BJ (cell line): Measurements from ENCODE around the gene PFKL. TPM values are rescaled to one million over a fixed set of nuclear protein-coding genes. Genes with fewer than 3 reads are reported as not detected.
A peak's percentile ranks its signal among the peaks of the same experiment; 100 is the strongest.

ENCODE experiments used
- CTCF ChIA-PET: fragments of 350-600 bp; formaldehyde crosslinking; extraction: SDS; loops from one replicate; lab custom pipeline; 2021; ENCODE audit warnings: antibody characterized with exemption, inconsistent platforms; lab: Yijun Ruan, JAX
- POLR2A ChIA-PET: fragments of 300-600 bp; sonication (Branson Sonifier 250); formaldehyde crosslinking; extraction: SDS; loops from one replicate; lab custom pipeline; 2021; ENCODE audit warnings: antibody characterized with exemption; lab: Charles Lee
- DNase-seq: peaks from one replicate; pipeline ENCODE4 v3.0.0-alpha.2; 2011; ENCODE audit warnings: low read depth
- H3K27me3 ChIP-seq: 2 replicates; pipeline ENCODE4 v1.6.0; 2011; ENCODE audit warnings: low read length; ENCODE audit not compliant: control insufficient read depth, insufficient read depth
- H3K36me3 ChIP-seq: 2 replicates; pipeline ENCODE4 v1.5.1; 2011; ENCODE audit warnings: low read length; ENCODE audit not compliant: control insufficient read depth, insufficient read depth
- H3K4me3 ChIP-seq: 2 replicates; pipeline ENCODE4 v1.5.1; 2011; ENCODE audit warnings: low read depth, mild to moderate bottlenecking, control low read depth, low read length
- polyA minus RNA-seq: library from RNA; depleted of rRNA, polyadenylated mRNA; stranded (reverse); fragments of >200 nt; gene quantifications from 2 replicates; pipeline ENCODE4 v1.2.3, GENCODE V29; 2011; rRNA and poly(A)+ RNA removed
- polyA plus RNA-seq: library from polyadenylated mRNA; depleted of rRNA; stranded (reverse); fragments of >200 nt; gene quantifications from 2 replicates; pipeline ENCODE4 v1.2.3, GENCODE V29; 2011; rRNA removed
- TF ChIP-seq, protein P1 (sequence below): IDR thresholded peaks from 2 replicates; pipeline ENCODE4 v1.5.1; 2011; ENCODE audit warnings: low read depth, mild to moderate bottlenecking, control low read depth, inconsistent platforms, low read length, moderate library complexity; ENCODE audit not compliant: insufficient read depth

The PFKL gene
- polyA plus RNA-seq: 85.9 and 152 TPM in 2 replicates
- polyA minus RNA-seq: 78.9 and 95.6 TPM in 2 replicates

GRCh38 chr21:44299458-44300261, at the start of gene PFKL:
Gene PFKL (plus strand): TSS chr21:44300053. CDS start chr21:44300106, 53 bp downstream.
- TF ChIP-seq, protein P1, sequence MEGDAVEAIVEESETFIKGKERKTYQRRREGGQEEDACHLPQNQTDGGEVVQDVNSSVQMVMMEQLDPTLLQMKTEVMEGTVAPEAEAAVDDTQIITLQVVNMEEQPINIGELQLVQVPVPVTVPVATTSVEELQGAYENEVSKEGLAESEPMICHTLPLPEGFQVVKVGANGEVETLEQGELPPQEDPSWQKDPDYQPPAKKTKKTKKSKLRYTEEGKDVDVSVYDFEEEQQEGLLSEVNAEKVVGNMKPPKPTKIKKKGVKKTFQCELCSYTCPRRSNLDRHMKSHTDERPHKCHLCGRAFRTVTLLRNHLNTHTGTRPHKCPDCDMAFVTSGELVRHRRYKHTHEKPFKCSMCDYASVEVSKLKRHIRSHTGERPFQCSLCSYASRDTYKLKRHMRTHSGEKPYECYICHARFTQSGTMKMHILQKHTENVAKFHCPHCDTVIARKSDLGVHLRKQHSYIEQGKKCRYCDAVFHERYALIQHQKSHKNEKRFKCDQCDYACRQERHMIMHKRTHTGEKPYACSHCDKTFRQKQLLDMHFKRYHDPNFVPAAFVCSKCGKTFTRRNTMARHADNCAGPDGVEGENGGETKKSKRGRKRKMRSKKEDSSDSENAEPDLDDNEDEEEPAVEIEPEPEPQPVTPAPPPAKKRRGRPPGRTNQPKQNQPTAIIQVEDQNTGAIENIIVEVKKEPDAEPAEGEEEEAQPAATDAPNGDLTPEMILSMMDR: no peak
- H3K4me3 ChIP-seq: peak within 1 kb of the TSS; percentile 80
- ChIA-PET POLR2A (interaction anchor here (0.7 kb wide), 1 partner anchor 661 kb away, joined by 5 read pairs; no protein-coding TSS in a partner anchor), CTCF (interaction anchor here (0.8 kb wide), 1 partner anchor 30 kb away, joined by 3 read pairs; no protein-coding TSS in a partner anchor)
- H3K36me3 ChIP-seq: 0 out of 2 replicates have a peak, but pooled peaks cover 2% of the 10 kb centered on the region
- no peaks in the 10 kb centered on the region for H3K27me3 ChIP-seq
- DNase-seq: no peak

- no peak for DNase-seq
- H3K27me3 ChIP-seq: no peaks in the 10 kb centered on the region
- CTCF ChIA-PET: no interaction called here
- TF ChIP-seq, protein P1: no peak
- H3K4me3 ChIP-seq: no peak overlapping the region
- POLR2A ChIA-PET: no interaction called here
- H3K36me3 ChIP-seq: no peaks in the 10 kb centered on the region
Measured at GRCh38 chr21:44253832-44254710, 45.8 kb upstream of the PFKL start.

GRCh38 chr21:44255511-44255981, 44.3 kb upstream of the PFKL start:
- Histone ChIP-seq H3K4me3 (no peak overlapping the region), H3K36me3 (no peaks in the 10 kb centered on the region), H3K27me3 (no peaks in the 10 kb centered on the region)
- DNase-seq: no peak
- CTCF ChIA-PET: no interaction called here
- POLR2A ChIA-PET: no interaction called here
- TF ChIP-seq, protein P1: no peak

GRCh38 chr21:44258056-44258725, 41.7 kb upstream of the PFKL start:
- Histone ChIP-seq H3K36me3 (no peaks in the 10 kb centered on the region), H3K4me3 (no peak overlapping the region), H3K27me3 (no peaks in the 10 kb centered on the region)
- ChIA-PET CTCF (no interaction called here), POLR2A (no interaction called here)
- no peak for DNase-seq
- TF ChIP-seq, protein P1: no peak
